HG02588 (cell line): ENCODE data around the gene CD58.
"Not testable (repeated sequence)": the region's sequence is repeated elsewhere in the genome, so short reads cannot be mapped to it uniquely, and the experiment has no call there.

Source experiments
- ATAC-seq: cut with Tn5 transposase; IDR thresholded peaks from one replicate; pipeline ENCODE4 v1.9.1; 2021; ENCODE audit warnings: mild to moderate bottlenecking, moderate library complexity; ENCODE audit not compliant: unreplicated experiment

Gene CD58

GRCh38 chr1:116570358-116571214, at the start of gene CD58:
TSS of gene CD58 (minus strand) at chr1:116571026. CDS start at chr1:116570972, 54 bp downstream.
- ATAC-seq: peak; percentile 65

GRCh38 chr1:116620392-116620791, 49.6 kb upstream of the CD58 start:
- not testable (repeated sequence) for ATAC-seq

- not testable (repeated sequence) for ATAC-seq
These were observed 48.3 kb upstream of the CD58 start for GRCh38 chr1:116619106-116619505.

GRCh38 chr1:116617808-116618207, 47.0 kb upstream of the CD58 start:
- ATAC-seq: not testable (repeated sequence)

- ATAC-seq: not testable (repeated sequence)
These were observed 43.0 kb upstream of the CD58 start for GRCh38 chr1:116613825-116614224.

DNA sequence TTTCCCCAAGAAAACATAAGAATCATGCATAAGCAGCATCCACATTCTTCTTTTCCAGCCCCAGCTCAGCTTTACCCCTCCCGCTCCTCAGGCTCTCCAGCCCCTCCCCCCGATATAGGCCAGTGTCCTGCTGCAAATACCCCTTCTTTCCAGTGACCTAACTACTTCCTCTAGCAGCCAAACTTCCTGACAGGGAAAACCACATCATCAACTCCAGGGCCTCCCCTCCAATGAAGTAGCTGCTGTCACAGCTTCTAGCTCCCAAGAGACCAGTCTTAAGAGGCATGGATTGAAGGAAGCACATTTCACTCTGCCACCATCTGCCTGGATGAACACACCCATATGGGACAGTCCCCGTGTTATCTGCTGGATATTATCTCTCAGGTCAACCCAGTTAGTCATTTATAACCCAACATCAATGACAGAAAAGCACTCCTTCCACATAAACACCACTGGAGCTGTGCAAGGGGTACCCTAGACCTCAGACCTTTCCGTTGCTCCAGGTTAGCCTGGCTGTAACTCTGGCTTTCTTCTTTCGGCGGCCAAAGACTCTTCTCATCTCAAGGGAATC, 39.1 kb upstream of the CD58 start:
- not testable (repeated sequence) for ATAC-seq

GRCh38 chr1:116608841-116609240, 38.0 kb upstream of the CD58 start:
- ATAC-seq: not testable (repeated sequence)

- ATAC-seq: not testable (repeated sequence)
These were observed 37.3 kb upstream of the CD58 start for GRCh38 chr1:116608151-116608550.

GRCh38 chr1:116607463-116607862, 36.6 kb upstream of the CD58 start:
- ATAC-seq: not testable (repeated sequence)

- ATAC-seq: not testable (repeated sequence)
These were observed 35.2 kb upstream of the CD58 start for GRCh38 chr1:116606067-116606466.

- no peak for ATAC-seq
These were observed 34.5 kb upstream of the CD58 start for GRCh38 chr1:116605315-116605714.

DNA sequence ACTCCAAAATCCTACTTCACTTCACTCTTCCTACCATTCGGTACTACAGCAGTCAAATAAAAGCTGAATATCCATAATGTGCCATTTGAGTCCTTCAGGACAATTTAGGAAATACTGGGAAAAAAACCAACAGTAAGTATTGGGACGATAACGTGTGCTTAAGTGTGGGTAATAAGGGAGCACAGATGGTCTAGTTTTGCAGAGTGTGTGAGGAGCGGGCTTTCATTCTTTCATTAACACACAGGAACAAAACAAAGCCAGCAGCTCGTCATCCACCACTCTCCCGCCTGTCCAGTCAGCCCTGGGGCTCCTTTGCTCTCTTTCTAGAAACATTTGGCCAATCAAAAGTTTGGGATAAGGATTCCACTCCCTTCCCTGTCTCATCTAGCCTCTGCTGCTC, 33.6 kb upstream of the CD58 start:
- not testable (repeated sequence) for ATAC-seq

- ATAC-seq: not testable (repeated sequence)
These were observed 32.8 kb upstream of the CD58 start for GRCh38 chr1:116603646-116604045.

- ATAC-seq: not testable (repeated sequence)
These were observed 28.5 kb upstream of the CD58 start for GRCh38 chr1:116599369-116599768.

DNA sequence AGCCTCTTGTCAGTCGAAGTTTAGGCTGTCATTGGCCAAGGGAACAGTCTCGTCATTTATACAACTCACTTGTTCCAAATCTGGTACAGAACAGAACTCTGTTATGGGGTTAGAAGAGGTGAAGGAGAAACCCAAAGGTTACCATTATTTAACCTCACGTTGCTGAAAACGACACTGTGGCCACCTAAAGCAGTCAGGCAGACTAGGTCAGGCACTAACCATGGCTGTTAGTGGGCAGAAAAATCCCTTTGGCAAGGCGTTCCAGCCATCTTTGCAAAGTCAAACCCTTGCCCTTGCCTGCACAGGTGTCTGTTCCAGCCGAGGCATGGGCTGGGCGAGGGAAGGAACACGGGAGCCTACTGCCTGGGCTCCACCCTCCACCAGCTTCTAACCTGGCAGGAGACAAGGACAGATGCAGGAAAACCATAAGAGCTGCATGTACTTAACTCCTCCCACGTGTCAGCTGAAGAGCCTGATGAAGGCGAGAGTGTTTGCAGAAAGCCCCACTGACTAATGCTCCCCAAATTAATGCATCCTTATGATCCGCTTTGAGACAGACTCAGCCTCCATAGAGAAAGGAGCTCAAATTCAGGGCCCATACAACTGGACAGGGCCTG, 27.7 kb upstream of the CD58 start:
- not testable (repeated sequence) for ATAC-seq

DNA sequence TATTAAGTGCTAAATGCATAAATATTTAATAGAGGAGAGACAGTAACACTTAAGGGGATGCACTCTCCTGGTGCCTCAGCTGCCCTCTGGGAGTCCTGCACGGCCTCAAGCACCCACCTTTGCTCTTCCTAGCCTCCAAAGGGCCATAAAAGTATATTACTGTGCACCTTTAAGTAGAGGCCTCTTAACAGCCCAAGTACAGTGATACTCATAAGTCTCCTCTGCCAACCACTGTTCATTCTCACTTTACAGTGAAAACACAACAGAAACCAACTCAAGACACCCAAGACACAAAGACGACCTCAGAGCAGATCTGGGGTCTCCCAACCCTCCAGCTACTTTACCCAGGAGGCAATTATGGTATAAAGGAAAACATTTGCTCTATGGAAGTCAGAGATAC, 26.6 kb upstream of the CD58 start:
- ATAC-seq: peak; percentile 78

DNA sequence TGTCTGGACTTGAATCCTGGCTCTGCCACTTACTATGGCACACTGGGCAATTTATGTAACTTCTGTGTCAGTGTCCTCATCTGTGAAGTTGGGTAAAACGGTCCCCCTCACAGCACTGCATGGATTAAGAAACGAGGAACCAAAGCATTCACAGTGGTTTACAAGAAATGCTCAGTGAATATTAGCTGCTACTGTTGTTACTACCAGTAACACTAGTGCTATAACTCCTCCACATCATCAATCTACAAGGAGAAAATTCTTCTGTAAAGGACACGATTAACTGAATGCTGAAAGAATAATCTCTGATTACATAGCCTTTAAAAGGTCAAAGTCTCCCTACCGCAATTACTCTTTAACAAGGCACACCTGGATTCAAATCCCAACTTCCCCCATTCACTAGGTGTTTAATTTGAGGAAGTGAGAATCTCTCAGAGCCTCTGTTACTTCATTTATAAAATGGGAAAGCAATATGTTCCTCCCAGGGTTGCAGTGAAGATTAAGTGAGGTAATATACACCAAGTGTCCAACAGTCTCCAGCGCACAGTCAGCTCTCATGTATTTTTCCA, 26.0 kb upstream of the CD58 start:
- ATAC-seq: not testable (repeated sequence)

- ATAC-seq: peak; percentile 36
These were observed 25.3 kb upstream of the CD58 start for GRCh38 chr1:116595946-116596741.

DNA sequence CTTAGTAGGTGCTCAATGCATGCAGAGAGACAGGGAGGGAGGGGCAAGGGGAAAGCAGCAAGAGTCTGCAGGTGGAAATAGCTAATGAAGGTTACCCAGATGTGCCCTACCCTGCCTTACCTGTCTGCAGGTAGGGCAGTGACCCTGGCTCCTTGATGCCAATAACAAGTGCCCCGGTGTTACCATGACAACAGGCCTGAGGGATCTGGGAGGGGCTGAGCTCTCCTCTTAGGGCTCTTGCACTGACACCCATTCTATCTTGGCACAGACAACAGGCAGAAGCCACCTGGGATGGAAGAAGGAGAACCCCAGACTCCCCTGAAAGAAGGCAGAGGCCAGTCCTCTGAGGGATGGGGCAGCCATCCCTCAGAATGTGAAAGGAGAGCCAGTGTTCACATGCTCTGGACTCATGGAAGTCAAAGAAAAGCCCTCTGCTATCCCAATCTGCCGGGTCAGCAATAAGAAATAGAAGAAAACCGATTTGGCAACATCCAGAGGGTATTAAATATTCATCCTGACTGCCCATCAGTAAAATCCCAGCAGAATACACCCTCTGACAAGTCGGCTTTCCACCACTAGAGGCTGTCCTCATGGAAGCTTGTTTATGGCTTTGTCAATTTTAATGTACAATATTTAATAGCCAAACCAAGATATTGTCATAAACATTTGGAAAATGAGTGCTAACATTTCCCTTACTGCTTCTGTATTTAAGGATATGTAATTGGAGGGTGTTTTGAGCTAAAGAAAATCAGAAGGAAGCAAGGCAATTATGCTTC, 24.4 kb upstream of the CD58 start:
- not testable (repeated sequence) for ATAC-seq

DNA sequence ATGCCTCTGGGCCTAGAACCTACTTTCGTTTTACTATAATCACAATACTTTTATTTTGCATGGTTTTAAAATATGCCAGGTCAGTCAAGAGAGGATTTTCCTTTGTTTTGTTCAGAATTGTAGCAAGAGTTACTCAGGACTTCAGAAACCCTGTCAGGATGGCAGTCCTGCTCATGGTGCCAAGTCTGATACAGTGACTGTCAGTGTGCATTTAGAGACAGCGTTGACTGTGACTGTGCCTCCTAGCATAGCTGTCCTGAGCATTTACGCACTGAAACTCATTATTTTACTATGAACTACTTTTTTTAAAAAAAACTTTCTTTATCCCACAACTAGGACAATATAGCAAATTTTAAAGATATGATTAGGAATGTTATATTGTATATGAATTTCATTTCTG, 23.2 kb upstream of the CD58 start:
- not testable (repeated sequence) for ATAC-seq
